DMS53 treated with DMSO at 0.1 percent for 48 hours (cell line): Measurements from ENCODE around the gene FAF1.
A peak's percentile ranks its signal among the peaks of the same experiment; 100 is the strongest.

ENCODE experiments used
- DNase-seq: peaks from one replicate; lab custom pipeline; 2025; ENCODE audit not compliant: unreplicated experiment; lab: John Stamatoyannopoulos, UW

Gene FAF1

GRCh38 chr1:50978144-50978851, 18.2 kb upstream of the FAF1 start:
- DNase-seq, result peak; percentile 89

- DNase-seq, result peak; percentile 42
Measured at GRCh38 chr1:50977575-50978143, 17.6 kb upstream of the FAF1 start.

- DNase-seq, result peak; percentile 50
Measured at GRCh38 chr1:50976890-50977574, 17.0 kb upstream of the FAF1 start.

GRCh38 chr1:50976111-50976889, 16.2 kb upstream of the FAF1 start:
- DNase-seq, result no peak

GRCh38 chr1:50975436-50975835, 15.4 kb upstream of the FAF1 start:
- no peak for DNase-seq

GRCh38 chr1:50974618-50974935, 14.5 kb upstream of the FAF1 start:
- no peak for DNase-seq

GRCh38 chr1:50973875-50974617, 14.0 kb upstream of the FAF1 start:
- no peak for DNase-seq

GRCh38 chr1:50973255-50973654, 13.2 kb upstream of the FAF1 start:
- no peak for DNase-seq

GRCh38 chr1:50972766-50973165, 12.7 kb upstream of the FAF1 start:
- no peak for DNase-seq

- DNase-seq, result no peak
Measured at GRCh38 chr1:50971748-50972305, 11.8 kb upstream of the FAF1 start.

- DNase-seq, result no peak
Measured at GRCh38 chr1:50970931-50971582, 11.0 kb upstream of the FAF1 start.

- DNase-seq, result no peak
Measured at GRCh38 chr1:50970509-50970887, 10.4 kb upstream of the FAF1 start.

GRCh38 chr1:50969611-50970508, 9.8 kb upstream of the FAF1 start, which contains the start of gene CDKN2C:
TSS of gene CDKN2C (plus strand) at chr1:50970245. CDS start at chr1:50970369, 124 bp downstream.
- peak; percentile 87 for DNase-seq

- peak; percentile 89 for DNase-seq
Measured at GRCh38 chr1:50968821-50969610, 8.9 kb upstream of the FAF1 start.

- DNase-seq, result peak; percentile 94
Measured at GRCh38 chr1:50968158-50968820, 8.2 kb upstream of the FAF1 start.

- no peak for DNase-seq
Measured at GRCh38 chr1:50967416-50968157, 7.5 kb upstream of the FAF1 start.

GRCh38 chr1:50966991-50967390, 6.9 kb upstream of the FAF1 start:
- no peak for DNase-seq
